Prostate gland (tissue), 1 donor: ENCODE data around the gene ADPRS.

Source experiments
- POLR2A ChIP-seq: fragments of 450-650 bp; IDR thresholded peaks from one replicate; pipeline ENCODE4 v1.6.1; 2016; ENCODE audit warnings: antibody characterized with exemption, mild to moderate bottlenecking
- POLR2AphosphoS5 ChIP-seq: sonication (generic); formaldehyde crosslinking; IDR thresholded peaks from one replicate; pipeline ENCODE4 v1.6.1; 2017; ENCODE audit warnings: antibody characterized with exemption

- no peak for TF ChIP-seq POLR2AphosphoS5
- no peak for TF ChIP-seq POLR2A
Measured at GRCh38 chr1:36086529-36087232, 2.0 kb upstream of the ADPRS start.
